ENCODE results near the gene GTF3C1.
"Not testable (repeated sequence)": the region's sequence is repeated elsewhere in the genome, so short reads cannot be mapped to it uniquely, and the experiment has no call there.

Gene GTF3C1

DNA sequence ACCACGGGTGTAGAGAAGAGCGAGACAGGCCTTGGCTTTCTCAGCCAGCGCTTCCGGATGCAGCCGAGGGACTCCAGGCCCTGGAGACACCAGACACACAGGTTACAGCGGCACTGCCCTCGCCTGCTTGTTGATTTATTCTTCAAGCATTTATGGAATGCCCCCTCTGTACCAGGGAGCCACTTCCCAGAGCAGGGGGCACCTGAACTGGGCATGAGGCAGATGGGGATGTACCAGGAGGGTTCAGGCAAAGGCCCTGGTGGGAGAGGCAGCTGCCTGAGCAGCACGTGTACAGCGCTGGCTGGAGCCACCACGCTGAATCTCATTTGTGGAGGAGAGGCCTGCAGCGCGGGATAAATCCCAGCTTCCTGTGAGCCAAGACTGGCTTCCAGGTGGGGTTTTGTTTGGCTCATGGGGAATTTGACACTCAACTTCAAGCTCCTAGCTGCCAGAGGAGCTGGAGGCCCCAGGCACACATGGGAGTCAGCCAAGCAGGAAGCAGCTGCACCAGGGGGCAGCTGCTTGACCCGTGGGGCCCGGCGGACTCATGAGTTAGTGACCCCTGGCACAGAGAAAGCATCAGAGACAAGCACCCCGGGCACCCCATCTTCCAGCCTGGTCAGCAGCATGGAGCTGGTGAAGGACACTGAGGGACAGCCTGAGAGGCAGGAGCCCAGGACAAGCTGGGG is 88.1 kb downstream of the GTF3C1 start:
- DNase-seq, result no peak

DNA sequence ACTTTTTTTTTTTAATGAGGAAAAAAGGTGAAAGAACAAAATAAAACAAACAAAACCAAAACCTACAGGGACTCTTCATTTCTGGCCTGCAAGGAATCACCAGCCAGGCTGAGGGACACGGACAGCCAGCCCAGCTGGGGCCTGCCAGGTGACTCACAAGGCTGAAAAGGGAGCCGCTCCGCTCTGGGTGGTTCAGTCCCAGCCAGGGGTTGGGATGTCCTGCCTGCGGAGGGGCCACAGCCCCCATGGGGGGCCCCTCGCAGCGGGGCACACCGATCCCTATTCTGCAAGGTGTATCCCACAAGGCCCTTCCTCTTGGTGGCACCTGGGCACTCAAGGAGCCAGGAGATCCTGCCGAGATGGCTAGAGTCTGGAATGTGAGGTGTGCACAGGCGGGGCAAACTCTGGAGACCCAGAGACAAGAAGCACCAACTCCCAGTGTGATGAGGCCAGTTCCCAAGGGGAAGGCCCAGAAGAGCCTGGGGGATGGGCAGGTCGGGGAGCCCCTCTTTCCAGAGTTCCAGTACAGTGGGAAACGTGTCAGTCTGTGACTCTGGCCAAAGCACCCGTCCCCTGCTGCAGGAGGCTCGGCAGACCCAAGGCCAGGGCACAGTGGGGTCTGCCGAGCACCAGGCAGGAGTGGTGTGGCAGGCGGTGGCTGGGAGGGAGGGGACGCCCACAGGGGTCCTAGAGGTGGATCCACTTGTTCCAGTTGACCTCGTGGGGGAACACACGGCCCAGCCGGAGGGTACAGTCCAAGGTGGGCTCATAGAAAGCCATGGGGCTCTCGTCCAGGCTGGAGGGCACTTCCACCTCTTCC is 88.8 kb downstream of the GTF3C1 start:
- DNase-seq, result no peak

DNA sequence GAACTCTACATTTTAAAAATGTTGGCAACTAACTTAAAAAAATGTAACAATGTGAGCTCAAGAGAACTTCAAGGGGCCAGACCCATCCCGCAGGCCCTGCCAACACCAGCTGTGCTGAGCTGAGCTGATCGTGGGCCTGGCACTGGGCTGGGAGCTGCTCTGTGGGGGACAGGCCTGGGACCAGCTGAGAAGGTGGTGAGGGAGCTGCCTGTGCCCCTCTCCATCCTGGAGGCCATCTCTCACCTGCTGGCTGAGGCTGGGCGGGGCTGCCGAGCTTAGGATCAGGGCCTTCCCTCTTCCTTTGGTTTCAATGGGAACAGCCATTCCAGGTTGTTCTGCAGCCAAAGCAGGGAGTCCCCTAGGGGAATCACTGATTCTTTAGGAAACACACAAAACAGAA is 89.5 kb downstream of the GTF3C1 start:
- no peak for DNase-seq

DNA sequence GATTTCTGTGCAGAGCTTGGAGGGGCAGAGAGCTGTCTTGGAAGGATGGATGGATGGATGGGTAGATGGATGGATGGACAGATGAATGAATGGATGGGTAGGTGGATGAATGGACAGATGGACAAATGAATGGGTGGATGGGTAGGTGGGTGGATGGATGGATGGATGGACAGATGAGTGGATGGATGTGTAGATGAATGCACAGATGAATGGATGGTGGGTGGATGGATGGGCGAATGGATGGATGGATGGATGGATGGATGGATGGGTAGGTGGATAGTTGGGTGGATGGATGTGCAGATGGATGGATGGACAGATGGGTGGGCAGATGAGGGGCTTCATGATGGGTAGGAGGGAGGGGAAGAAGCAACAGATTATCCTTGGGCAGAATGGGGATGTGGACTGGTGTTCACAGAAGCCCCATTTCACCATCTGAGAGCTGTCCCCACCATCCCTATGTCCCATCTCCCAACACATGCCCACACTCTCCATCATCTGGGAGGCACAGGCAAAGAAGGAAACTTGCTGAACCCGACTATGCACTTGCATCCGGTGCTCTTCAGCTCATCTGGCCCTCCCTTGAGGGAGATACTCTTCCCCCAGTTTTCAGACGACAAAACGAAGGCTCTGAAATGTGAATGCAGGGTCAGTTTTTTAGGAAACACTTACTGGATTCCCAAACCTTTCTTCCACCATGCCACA is 90.6 kb downstream of the GTF3C1 start:
- no peak for DNase-seq

DNA sequence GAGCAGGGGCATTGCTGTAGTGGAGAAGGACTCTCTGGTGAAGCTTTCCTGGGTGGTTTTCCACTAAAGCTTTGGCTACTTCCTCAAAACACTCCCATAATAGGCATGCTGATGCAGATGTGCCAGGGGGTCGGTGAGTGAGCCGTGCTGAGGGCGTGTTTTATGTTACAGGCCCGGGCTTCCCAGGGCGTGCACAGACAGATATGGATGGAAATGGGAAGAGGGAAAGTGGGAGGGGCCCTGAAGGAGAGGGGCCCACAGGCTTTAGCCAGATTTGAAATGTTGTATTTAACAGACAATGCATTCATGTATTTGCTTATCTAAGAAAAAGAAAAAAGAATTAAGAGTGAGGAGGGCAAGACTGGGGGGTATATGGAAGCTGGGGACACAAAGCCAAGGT is 91.5 kb downstream of the GTF3C1 start:
- DNase-seq, result no peak

DNA sequence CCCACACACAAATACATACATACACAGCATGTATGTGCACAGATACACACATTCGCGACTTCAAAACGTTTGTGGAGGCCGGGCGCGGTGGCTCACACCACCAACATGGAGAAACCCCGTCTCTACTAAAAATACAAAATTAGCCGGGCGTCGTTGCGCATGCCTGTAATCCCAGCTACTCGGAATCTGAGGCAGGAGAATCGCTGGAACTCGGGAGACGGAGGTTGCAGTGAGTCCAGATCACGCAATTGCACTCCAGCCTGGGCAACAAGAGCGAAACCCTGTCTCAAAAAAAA is 92.2 kb downstream of the GTF3C1 start:
- not testable (repeated sequence) for DNase-seq

DNA sequence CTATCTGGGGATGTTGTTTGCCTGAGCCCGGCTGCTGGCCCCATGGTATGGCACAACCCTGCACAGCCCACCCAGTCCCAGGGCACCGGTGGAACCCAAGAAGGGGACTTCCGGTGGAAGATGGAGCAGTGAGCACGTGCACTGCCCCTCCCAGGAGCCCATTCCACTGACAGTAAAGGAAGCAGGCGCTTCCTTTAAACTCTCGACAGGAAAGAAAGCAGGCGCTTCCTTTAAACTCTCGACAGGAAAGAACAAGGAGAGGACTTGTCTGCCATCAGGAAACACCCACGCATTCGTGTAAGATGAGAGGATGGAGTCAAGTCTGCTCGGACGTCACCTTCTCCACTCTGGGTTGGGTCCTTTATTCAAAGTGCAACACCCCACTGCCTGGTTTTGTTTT is 94.0 kb downstream of the GTF3C1 start:
- peak; percentile 44 for DNase-seq

DNA sequence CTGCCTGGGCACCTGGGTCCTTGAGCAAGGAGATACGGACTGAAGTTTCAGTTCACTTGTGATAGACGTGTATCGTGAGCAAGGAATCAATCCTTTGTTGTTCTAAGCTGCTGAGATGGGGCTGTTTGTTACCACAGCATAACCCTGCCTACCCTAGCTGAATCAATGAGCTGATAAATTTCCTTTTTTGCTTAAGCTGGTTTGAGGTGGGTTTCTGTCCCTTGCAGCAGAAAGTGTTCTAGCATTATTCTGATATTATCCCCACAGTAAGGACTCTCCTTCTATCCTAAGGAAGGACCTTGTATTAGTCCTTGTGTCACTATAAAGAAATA is 96.3 kb downstream of the GTF3C1 start:
- no peak for DNase-seq

DNA sequence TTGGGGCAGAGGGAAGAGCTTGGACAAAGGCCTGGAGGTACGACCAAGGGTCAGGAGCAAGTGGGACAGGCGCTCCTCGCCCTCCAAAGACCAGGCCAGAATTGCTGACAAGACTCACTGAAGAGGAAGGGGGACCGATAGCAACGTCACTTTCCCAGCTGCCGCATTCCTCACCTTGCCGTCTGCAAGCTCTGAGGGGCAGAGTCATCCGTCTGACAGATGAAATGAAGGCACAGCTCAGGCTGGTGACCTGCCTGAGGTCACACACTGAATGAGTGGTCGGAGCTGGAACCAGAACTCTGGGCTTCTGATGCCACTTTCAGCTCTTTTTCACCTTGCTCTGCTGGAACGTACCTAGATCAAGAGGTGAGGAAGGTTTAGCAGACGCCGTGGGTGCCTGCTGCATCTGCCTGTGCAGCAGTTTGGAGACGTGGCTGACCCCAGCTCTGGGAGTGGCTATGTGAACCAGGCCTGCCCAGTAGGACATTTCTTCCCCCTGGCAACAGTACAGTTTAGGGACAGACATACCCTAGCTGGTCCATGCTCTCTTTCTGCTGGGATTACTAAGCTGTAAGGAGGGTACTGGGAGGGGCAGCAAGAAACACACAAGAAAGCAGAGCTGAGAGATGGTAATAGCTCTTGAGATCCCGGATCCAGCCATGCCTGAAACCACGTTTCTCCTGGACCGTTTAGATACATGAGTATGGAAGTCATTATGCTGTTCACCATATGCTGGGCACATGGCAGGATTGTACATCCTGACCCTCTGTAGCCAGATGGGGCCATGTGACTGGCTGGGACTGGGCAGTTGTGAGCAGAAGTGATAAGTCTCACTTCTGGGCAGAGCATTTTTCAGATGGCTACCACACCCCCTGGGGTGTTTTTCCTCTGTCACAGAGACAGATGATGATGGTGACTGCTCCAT is 96.9 kb downstream of the GTF3C1 start:
- peak; percentile 36 for DNase-seq

DNA sequence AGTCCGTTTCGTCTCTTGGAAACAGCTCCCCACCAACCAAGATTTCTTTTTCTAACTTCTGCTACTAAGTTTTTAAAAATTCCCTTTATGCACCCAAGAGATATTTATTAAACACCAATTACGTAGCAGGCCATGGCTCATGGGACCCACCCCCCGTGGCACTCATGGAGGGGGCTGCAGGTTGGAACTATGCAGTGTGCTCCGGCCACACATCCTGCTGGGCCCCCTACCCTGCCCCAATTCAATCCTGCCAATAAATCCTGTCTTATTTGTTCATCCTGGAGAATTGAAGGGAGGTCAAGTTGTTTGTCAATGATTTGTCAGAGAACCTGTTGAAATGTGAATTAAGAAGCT is 99.5 kb downstream of the GTF3C1 start:
- DNase-seq, result no peak

DNA sequence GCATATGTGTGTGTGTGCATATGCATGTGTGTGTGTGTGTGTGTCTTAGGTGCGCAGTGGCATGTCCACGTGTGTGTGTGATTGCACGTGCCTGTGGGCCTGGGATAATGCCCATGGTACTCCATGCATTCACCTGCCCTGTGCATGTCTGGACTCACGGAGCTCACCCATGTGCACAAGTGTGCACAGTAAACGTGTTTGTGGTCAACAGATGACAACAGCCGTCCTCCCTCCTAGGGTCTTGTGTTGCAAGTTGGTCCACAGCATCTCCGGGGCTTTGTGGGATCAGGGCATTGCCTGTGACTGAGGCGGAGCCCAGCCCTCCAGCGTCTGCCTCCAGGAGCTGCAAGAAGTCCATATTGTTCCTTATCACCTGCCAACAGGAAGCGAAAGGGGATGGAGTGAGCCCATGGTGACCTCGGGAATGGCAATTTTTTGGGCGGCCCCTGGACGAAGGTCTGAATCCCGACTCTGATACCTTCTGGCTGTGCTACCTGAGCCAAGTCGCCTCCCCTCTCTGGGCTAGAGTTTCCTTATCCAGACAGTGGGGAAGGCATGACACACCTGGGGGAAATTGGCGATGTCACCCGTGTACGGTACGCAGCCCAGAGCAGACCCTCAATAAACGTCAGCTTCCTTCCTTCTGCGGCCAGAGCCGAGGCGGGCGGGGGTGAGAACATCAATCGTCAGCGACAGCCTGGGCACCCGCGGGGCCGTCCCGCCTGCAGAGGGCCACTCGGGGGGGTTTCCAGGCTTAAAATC is 100.1 kb downstream of the GTF3C1 start:
- DNase-seq, result peak; percentile 81

DNA sequence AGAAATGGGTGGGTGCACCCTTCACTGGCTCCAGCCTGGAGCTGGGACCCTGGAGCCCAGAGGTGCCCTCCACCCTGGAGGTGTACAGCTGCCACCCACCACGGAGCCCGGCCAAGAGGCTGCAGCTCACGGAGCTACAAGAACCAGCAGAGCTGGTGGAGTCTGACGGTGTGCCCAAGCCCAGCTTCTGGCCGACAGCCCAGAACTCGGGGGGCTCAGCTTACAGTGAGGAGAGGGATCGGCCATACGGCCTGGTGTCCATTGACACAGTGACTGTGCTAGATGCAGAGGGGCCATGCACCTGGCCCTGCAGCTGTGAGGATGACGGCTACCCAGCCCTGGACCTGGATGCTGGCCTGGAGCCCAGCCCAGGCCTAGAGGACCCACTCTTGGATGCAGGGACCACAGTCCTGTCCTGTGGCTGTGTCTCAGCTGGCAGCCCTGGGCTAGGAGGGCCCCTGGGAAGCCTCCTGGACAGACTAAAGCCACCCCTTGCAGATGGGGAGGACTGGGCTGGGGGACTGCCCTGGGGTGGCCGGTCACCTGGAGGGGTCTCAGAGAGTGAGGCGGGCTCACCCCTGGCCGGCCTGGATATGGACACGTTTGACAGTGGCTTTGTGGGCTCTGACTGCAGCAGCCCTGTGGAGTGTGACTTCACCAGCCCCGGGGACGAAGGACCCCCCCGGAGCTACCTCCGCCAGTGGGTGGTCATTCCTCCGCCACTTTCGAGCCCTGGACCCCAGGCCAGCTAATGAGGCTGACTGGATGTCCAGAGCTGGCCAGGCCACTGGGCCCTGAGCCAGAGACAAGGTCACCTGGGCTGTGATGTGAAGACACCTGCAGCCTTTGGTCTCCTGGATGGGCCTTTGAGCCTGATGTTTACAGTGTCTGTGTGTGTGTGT is 100.9 kb downstream of the GTF3C1 start:
- DNase-seq, result no peak

DNA sequence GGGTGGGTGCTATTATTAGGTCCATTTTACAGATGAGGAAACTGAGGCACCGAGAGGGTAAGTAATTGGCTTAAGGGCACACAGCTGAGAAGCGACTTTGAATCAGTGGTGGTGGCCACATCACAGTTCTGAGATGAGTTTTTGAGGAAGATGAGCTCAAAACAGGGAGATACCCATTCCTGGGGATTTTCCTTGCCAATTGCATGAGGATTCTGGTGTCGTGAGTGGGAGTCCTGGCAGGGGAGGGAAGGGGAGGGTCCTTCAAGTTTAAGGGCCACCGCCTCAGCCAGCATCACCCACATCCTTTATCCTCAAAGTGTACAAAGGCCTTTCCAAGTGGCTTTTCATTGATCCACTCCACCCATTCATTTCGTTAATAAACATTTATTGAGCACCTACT is 102.4 kb downstream of the GTF3C1 start:
- no peak for DNase-seq

DNA sequence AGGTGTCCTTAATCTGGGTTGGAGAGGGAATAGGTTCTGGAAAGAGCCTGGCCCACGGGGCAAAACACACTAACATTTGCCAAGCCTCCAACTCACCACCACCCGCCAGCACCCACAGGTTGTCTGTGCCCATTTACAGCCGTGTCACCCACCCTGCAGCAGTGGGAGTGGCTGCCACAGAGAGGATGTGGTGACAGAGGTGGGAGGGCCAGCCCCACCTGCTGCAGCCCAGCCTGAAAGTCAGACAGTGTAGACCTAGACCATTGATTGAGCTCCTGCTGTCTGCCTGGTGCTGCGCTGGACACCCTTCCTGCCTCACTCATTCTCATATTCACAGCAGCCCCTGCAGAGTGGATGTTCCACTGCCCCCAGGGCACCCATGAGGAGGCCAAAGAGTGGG is 103.0 kb downstream of the GTF3C1 start:
- DNase-seq, result peak; percentile 57

DNA sequence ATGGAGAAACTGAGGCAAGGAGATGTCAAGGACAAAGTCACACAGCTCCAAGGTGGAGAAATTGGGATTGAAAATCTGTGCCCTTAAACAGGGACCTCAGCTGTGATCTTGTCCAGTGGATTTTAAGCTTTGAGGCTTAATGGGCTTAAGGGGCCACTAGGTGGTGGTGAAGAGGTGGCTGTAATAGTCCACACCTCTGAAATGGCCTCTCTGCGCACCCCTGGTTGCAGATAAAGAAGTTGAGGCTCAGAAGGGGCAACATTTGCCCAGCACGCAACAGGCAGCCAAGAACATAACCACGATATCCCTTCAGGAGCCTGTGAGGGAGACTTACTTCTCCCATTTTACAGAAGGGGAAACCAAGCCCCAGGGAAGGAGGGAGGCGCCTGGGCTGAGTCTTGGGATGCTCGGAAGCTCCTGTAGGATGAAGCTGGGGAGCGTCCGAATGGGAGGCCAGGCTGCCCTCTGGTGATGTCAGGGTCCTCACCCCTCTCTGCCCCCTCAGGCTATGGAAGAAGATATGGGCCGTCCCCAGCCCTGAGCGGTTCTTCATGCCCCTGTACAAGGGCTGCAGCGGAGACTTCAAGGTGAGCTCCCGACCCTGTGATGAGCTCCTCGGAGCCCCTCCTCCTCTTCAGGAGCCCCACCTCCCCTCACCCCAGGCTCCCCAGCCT is 104.1 kb downstream of the GTF3C1 start:
- no peak for DNase-seq

DNA sequence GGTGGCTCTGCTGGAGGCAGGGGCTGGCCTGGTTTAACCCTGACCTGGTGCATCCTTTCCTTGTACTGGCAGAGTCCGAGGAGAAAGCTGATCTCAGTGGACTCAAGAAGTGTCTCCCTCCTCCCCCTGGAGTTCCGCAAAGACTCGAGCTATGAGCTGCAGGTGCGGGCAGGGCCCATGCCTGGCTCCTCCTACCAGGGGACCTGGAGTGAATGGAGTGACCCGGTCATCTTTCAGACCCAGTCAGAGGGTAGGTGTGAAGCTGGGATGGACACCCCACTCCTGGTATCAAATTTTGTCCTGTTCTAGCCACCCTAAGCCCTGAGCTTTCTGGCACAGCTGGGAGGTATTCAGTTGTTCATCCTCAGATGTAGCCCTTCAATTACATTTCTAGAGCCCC is 105.2 kb downstream of the GTF3C1 start:
- DNase-seq, result no peak

DNA sequence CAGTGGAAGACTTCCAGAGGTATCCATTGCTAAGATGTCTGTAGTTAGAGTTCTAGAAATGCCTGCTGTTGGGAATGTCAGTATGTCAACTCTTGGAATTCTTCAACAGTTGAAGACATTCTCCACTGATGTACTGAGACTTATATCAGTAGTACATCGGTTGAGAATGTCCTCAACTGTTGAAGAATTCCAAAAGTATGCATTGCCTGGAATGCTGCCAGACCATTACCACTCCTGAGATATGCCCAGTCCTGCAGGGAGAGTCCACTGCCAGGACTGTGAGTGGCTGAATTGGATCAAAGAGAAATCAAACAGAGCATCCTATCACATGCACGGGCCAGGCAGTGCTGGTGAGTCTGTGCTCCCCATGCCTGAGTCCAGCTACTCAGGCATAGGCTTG is 105.7 kb downstream of the GTF3C1 start:
- DNase-seq, result no peak

DNA sequence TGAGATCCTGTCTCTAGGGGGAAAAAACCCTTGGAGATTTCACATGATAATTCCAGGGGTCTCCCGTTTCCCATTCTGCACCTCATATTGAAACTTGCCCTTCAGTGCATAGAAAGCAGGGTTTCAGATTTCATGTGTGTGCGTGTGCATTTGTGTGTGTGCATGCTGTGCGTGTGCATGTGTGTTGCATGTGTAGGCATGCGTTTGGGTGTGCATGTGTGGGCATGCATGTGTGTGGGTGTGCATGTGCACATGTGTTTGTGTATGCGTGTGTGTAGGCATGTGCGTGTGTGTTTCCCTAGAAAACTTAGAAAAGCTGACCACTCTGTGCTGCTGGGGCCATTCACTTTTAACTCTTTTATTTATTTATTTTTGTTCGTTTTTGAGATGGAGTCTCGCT is 107.7 kb downstream of the GTF3C1 start:
- no peak for DNase-seq

DNA sequence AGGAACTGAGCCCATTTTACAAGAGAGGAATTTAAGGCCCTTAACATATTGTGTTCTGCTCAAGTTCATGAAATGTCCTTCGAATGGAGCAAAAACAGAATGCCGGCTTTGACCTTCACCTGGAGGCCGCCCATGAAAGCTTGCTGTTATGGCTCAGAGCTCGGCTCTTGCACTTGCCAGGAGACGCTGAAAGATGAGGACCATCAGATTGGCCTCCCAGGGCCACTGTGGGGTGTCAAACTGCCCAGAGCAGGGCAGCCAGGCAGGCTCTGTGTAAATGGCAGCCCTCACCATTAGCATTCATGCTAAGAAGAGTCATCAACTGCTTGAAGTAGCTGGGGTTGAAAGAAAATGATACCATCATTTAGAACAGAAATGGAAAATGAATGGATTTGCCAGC is 108.4 kb downstream of the GTF3C1 start:
- DNase-seq, result no peak

DNA sequence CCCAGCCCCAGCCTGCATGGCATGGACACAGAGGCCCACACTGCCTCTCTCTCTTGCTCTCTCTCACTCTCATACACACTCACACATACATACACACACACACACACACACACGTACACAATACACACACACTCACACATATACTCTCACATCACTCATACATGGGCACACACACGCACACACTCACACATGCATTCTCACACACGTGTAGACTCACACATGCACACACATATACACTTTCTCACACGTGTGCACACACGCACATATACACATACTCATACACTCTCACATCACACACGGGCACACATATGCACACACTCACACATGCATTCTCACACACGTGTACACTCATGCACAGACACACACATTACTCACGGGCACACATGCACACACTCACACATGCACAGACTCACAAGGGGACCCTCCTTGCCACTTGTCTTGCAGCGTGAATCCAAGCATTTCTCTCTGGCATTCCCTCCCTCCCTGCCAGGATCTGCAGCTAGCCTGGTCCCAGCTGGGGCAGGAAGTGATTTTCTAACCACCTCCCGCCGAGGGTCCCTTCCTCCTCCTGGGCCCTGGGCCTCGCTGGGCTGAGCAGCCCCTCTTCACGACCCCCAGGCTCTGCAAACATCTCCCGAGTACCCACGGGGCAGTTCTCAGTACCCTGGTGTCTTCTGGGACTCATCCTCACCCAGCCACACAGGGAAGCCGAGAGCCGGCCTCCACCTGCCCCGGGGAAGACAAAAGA is 110.3 kb downstream of the GTF3C1 start:
- DNase-seq, result no peak
